Muscle of back (tissue), 13 donors: ENCODE measurements around the gene RAB11FIP3. TPM values are rescaled to one million over a fixed set of nuclear protein-coding genes. Genes with fewer than 3 reads are reported as not detected.
"Not testable (repeated sequence)": the region's sequence is repeated elsewhere in the genome, so short reads cannot be mapped to it uniquely, and the experiment has no call there.

Source experiments
- DNase-seq, 3 donors: peaks; one replicate each; pipeline versions ENCODE4 v3.0.0 to v3.0.0-alpha.2; 2013
- long read RNA-seq, 9 donors: transcript quantifications; one replicate each; lab custom pipeline, GENCODE V29; 2026
- polyA plus RNA-seq, 10 donors: library from polyadenylated mRNA; unstranded; fragments of 120-200 nt; gene quantifications; one replicate each; pipeline ENCODE4 v1.2.1, GENCODE V29; 2013; ENCODE audit not compliant: insufficient read length in 10 of 10

RAB11FIP3 gene, protein sequence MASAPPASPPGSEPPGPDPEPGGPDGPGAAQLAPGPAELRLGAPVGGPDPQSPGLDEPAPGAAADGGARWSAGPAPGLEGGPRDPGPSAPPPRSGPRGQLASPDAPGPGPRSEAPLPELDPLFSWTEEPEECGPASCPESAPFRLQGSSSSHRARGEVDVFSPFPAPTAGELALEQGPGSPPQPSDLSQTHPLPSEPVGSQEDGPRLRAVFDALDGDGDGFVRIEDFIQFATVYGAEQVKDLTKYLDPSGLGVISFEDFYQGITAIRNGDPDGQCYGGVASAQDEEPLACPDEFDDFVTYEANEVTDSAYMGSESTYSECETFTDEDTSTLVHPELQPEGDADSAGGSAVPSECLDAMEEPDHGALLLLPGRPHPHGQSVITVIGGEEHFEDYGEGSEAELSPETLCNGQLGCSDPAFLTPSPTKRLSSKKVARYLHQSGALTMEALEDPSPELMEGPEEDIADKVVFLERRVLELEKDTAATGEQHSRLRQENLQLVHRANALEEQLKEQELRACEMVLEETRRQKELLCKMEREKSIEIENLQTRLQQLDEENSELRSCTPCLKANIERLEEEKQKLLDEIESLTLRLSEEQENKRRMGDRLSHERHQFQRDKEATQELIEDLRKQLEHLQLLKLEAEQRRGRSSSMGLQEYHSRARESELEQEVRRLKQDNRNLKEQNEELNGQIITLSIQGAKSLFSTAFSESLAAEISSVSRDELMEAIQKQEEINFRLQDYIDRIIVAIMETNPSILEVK
- polyA plus RNA-seq: 10 to 100 TPM; 20.3 to 33.9 (median 28.5) TPM
- long read RNA-seq, donor 1, partial matches to known transcripts: 0 of 1 reads
- long read RNA-seq, donor 1, other reads (novel, unspliced or antisense): 0 of 1 reads
- long read RNA-seq, donor 2, partial matches to known transcripts: 0 of 1 reads
- long read RNA-seq, donor 2, other reads (novel, unspliced or antisense): 0 of 1 reads
- long read RNA-seq, donor 3: 0 reads
- long read RNA-seq, donor 4, partial matches to known transcripts: 0 of 1 reads
- long read RNA-seq, donor 4, other reads (novel, unspliced or antisense): 0 of 1 reads
- long read RNA-seq, donor 5: 0 reads
- long read RNA-seq, donor 6, partial matches to known transcripts: 0 of 2 reads
- long read RNA-seq, donor 6, other reads (novel, unspliced or antisense): 0 of 2 reads
- long read RNA-seq, donor 7, partial matches to known transcripts: 0 of 1 reads
- long read RNA-seq, donor 7, other reads (novel, unspliced or antisense): 0 of 1 reads
- long read RNA-seq, donor 8, full-length matches to known transcripts: 2 of 2 reads
- long read RNA-seq, donor 8, partial matches to known transcripts: 0 of 2 reads
- long read RNA-seq, donor 8, other reads (novel, unspliced or antisense): 0 of 2 reads
- long read RNA-seq, donor 9, full-length matches to known transcripts: 2 of 2 reads
- long read RNA-seq, donor 9, partial matches to known transcripts: 0 of 2 reads
- long read RNA-seq, donor 9, other reads (novel, unspliced or antisense): 0 of 2 reads

GRCh38 chr16:425082-425718, at the start of gene RAB11FIP3:
RAB11FIP3 (plus strand) TSS chr16:425649; CDS start chr16:426007, 358 bp downstream.
- DNase-seq: peak; percentile 76 to 96 (median 84)

DNA sequence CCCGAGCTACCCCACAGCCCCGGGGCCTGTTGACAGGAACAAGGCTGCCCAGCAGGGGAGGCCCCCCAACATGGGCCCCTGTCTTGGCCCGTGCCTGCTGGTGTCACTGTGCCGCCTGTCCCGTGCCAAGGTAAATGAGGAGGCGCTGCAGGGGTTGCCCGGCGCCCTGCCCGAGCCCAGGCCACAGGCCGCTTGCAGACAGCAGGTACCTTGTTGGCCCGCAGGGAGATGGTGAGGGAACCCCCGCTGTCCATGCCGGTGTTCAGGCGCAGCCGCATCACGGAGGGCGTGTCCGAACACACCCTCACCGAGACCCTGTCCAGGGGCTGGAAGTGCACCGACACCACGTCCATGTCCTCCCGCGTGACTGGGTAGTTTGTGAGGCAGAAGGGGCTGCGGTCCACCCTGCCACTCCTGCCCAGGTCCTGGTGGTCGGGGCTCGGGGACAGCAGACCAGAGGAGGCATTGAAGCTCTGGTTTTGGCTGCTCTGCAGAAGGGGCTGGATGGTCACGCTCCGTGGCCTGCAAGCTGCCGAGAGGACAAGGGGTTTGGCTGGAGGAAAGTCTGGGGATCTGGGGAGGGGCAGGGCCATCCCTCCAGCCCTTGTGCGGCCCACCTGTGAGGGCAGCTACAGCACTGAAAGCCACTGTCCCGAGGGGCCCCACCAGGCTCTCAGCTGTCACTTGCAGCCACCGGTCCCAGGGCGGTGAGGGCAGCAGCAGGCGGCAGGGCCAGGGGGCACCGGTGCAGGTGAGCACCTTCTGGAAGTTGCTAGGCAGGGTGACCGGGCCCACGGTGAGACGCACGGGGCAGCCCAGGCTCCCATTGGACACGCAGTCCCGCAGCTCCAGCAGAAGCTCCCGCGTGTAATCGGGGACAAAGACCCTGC, 49.3 kb upstream of the RAB11FIP3 start:
- no peak for DNase-seq

GRCh38 chr16:376817-377418, 48.5 kb upstream of the RAB11FIP3 start:
- no peak for DNase-seq

DNA sequence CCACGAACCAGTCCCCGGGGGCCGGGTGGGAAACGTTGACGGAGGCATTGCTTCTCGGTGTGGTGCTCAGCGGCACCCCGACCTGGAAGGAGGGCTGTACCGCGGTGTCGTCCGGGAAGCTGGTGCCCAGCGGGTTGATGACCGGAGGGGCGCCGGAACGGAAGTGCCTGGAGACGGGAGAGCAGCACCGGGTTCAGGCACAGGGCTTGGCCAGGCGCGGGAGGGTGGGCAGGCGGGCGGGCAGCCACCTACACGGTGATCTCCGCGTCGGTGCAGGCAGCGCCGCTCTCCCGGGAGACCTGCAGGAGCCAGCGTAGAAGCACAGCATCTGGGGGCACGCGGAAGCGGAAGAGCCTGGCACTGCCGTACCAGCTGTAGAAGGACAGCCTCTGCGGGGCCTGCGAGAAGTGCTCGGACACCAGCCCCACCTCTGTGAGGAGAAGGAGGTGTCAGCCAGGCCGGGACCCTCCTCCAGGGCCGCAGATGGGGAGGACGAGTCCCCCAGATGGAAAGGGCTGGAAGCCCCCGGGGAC, 48.0 kb upstream of the RAB11FIP3 start:
- DNase-seq: no peak

DNA sequence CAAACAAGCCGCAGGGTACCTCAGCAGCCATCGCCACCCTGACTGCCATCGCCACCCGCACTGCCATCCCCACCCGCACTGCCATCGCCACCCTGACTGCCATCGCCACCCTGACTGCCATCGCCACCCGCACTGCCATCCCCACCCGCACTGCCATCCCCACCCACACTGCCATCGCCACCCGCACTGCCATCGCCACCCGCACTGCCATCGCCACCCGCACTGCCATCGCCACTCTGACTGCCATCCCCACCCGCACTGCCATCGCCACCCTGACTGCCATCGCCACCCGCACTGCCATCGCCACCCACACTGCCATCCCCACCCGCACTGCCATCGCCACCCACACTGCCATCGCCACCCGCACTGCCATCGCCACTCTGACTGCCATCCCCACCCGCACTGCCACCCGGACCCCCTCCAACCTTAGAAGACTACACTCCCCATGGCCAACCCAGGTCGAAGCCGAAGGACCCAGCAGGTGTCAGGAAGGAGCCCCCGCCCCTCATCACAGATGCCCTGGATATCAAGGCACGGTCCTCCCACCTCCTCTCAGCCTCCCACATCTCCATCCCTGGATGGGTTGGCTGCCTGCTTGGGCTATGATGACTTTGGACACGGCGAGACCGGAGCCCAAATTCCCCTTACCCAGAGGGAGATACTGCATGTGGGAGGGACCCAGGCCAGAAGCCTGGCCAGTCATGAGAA, 47.2 kb upstream of the RAB11FIP3 start:
- not testable (repeated sequence) for DNase-seq

GRCh38 chr16:378821-379182, 46.6 kb upstream of the RAB11FIP3 start:
- no peak for DNase-seq

- DNase-seq: no peak
Measured at GRCh38 chr16:379183-379960, 46.1 kb upstream of the RAB11FIP3 start.

DNA sequence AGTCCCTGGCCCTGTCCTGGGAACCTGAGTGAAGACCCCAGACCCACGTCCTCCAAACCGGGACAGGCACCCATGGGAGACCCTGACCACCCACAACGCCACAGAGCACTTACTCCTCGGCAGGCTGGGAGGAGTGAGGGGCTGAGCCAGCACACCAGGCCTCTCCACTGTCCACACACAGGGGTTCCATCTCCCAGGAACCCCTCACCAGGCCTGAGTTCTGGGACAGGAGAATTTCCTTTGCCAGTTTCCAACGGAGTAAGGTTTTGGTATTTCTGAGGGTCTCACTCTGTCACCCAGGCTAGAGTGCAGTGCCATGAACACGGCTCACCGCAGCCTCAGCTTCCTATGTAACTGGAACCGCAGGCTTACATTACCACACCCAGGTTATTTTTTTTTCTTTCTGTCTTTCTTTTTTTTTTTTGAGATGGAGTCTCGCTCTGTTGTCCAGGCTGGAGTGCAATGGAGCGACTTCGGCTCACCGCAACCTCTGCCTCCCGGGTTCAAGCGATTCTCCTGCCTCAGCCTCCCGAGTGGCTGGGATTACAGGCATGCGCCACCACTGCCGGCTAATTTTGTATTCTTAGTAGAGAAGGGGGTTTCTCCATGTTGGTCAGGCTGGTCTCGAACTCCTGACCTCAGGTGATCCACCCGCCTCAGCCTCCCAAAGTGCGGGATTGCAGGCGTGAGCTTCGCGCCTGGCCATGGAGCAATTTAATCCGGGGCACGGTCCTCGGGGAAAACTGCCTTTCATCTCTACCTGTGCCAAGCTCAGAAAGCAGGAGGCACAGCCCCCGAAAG, 45.3 kb upstream of the RAB11FIP3 start:
- DNase-seq: no peak

- DNase-seq: no peak
Measured at GRCh38 chr16:380762-381011, 44.8 kb upstream of the RAB11FIP3 start.

DNA sequence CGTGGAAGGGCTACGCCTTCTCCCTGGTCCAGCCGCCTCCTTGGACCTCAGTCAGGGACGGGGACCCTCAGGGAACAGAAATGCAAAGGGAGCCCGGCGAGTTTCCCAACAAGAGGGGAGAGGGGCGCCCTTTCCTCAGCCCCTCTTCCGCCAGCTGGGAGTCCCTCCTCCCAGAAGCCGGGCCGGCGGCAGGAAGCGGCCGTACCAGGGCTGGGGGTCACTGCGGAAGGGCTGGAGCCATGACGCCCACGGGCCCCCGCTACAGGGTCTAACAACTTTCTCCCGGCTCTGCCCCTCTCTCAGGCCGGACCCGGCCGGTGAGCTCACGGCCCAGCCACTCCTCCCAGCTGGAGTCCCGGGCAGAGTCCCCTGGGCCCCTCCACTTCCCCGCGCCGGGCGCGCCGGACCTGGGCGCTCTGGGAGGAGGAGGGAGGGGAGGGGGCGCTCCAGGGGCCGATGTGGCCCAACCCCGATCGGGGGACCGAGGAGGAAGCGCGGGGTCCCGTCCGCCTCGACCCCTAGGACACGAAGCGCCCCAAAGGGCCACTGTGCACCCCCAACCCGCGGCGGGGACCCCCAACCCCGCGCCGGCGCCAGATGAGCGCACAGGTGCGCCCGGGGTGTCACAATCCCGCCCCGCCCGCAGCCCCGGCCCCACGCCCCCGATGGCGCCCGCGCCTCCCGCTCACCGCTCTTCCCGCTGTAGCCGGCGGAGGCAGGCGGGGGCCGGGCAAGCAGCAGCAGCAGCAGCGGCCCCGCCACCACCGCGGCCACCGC, 44.2 kb upstream of the RAB11FIP3 start:
- DNase-seq: no peak

DNA sequence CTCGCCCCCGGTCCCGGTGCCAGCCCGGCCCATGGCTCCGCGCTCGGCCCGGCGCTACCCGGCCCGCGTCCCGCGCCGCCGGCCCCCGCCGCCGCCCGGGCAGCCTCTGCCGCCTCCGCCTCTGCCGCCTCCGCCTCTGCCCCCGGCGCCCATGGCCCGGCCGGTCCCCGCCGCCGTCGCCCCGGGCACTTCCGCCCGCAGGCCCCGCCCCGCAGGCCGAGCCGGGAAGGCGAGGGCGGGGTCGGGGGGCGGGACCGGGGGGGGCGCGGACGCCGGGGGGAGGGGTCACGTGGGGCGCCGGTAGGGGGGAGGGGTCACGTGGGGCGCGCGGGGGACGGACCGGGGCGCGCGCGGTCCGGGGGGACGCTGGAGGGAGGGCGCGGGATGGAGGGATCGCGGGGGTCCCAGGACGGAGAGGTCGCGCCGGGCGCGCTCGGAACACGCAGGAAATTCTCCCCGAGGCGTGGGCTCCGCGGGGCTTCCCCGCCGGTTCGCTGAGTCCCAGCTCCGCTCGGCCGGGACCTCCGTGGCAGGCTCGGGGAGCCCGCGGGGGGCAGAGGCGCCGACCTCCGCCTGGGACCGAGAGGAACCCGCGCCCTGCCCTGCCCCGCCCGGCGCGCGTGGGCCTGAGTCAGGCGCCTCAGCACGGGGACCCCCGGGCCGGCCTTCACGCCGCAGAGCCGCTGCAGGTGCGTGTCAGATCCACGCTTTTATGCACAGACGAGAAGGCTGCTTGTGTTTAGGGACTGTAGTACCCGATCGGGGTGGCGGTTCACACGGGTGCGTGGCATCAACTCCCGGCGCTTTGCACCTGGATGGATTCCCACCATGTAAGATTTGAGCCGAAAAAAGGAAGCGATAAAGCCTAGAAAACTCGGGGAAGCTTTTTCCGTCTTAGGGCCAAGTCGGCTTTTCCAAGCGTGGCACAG, 43.4 kb upstream of the RAB11FIP3 start, which contains the start of gene PGAP6:
Gene PGAP6, minus strand, starts transcription at position 190 of the 929 bp plus-strand sequence. Its CDS starts 157 bp downstream, at position 33.
- peak in 1 of 3 donors; percentile 67 for DNase-seq

DNA sequence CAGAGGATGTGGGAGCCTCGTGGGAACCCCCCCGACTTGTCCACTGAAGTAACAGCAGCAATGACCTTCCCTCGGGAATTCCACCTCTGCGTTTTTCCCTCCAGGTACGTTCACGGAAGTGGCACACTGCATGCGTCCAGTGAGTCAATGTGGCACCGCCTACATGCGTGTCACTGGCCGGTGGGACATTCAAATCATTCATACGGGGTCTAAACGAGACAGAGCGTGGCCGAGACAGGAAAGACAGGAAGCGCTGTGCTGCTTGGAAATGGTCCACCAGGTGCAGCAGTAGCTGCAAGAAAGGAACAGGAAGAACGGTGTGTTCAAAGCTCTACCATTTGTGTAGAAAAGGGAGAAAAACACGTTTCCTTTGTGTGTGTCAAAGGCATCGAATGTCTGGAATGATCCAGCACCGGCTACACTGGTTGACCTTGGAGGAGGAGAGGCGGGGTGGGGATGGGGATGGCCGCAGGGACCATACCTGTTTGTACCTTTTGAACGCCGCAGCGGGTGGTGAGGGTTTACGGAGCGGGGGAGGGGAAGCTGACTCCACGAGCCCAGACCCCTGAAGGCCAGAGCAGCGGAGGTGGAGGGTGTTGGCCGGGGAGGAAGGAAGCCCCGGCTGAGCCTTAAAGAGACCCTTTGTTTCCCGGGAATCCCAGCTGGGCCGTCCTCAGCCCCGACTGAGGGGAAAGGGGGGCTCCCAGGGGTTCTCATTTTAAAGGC, 42.0 kb upstream of the RAB11FIP3 start:
- DNase-seq: no peak

- DNase-seq: no peak
Measured at GRCh38 chr16:386641-387156, 38.8 kb upstream of the RAB11FIP3 start.
